OCI-LY1 (cell line): ENCODE data around the gene CXCR5.

Experiments used
- EZH2 ChIP-seq: fragments of 200-600 bp; sonication (generic), shearing (Covaris generic); IDR thresholded peaks from 2 replicates; pipeline ENCODE4 v1.8.0; 2017; ENCODE audit warnings: borderline replicate concordance, mixed run types, mild to moderate bottlenecking, antibody characterized with exemption, low read length, moderate library complexity, mixed read lengths
- TF ChIP-seq, protein P1 (sequence below): fragments of 200-600 bp; sonication (generic), shearing (Covaris generic); IDR thresholded peaks from 2 replicates; pipeline ENCODE4 v1.5.1; 2017; ENCODE audit warnings: mild to moderate bottlenecking, antibody characterized with exemption, low read length, moderate library complexity, mixed read lengths

GRCh38 chr11:118886681-118887111 lies 3.0 kb downstream of the CXCR5 start:
- TF ChIP-seq, protein P1, sequence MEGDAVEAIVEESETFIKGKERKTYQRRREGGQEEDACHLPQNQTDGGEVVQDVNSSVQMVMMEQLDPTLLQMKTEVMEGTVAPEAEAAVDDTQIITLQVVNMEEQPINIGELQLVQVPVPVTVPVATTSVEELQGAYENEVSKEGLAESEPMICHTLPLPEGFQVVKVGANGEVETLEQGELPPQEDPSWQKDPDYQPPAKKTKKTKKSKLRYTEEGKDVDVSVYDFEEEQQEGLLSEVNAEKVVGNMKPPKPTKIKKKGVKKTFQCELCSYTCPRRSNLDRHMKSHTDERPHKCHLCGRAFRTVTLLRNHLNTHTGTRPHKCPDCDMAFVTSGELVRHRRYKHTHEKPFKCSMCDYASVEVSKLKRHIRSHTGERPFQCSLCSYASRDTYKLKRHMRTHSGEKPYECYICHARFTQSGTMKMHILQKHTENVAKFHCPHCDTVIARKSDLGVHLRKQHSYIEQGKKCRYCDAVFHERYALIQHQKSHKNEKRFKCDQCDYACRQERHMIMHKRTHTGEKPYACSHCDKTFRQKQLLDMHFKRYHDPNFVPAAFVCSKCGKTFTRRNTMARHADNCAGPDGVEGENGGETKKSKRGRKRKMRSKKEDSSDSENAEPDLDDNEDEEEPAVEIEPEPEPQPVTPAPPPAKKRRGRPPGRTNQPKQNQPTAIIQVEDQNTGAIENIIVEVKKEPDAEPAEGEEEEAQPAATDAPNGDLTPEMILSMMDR = no peak
- TF ChIP-seq EZH2 = no peak
